Measurements from ENCODE around the gene FYB1. TPM values are rescaled to one million over a fixed set of nuclear protein-coding genes. Genes with fewer than 3 reads are reported as not detected.
A peak's percentile ranks its signal among the peaks of the same experiment; 100 is the strongest.

FYB1 gene
- total RNA-seq, 1 donor from 2014 or later: 0.31 TPM

DNA sequence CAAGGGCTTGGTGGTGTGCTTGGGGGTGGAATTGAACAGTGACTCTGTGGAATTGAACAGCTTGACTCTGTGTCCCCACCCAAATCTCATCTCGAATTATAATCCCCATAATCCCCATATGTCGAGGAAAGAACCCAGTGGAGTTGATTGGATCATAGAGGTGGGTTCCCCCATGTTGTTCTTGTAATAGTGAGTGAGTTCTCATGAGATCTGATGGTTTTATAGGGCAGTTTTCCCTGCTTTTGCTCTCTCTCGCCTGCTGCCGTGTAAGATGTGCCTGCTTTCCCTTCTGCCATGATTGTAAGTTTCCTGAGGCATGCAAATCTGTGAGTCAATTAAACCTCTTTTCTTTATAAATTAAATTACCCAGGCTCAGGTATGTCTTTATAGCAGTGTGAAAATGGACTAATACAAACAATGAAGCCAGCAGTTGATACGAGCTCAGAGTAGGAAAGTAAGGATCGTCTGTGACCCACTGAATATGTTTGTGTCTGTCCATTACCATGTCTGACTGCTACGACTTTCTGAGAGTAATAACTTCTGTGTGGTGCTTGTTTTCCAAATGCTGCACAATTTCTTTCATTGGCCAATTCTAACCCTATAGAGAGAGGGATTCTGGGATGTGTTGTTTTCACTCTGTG lies 127.3 kb downstream of the FYB1 start:
- TF ChIP-seq, protein P1, sequence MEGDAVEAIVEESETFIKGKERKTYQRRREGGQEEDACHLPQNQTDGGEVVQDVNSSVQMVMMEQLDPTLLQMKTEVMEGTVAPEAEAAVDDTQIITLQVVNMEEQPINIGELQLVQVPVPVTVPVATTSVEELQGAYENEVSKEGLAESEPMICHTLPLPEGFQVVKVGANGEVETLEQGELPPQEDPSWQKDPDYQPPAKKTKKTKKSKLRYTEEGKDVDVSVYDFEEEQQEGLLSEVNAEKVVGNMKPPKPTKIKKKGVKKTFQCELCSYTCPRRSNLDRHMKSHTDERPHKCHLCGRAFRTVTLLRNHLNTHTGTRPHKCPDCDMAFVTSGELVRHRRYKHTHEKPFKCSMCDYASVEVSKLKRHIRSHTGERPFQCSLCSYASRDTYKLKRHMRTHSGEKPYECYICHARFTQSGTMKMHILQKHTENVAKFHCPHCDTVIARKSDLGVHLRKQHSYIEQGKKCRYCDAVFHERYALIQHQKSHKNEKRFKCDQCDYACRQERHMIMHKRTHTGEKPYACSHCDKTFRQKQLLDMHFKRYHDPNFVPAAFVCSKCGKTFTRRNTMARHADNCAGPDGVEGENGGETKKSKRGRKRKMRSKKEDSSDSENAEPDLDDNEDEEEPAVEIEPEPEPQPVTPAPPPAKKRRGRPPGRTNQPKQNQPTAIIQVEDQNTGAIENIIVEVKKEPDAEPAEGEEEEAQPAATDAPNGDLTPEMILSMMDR (IDR thresholded peaks at IDR 0.05; ENCODE audit: unreplicated experiment): no peak

DNA sequence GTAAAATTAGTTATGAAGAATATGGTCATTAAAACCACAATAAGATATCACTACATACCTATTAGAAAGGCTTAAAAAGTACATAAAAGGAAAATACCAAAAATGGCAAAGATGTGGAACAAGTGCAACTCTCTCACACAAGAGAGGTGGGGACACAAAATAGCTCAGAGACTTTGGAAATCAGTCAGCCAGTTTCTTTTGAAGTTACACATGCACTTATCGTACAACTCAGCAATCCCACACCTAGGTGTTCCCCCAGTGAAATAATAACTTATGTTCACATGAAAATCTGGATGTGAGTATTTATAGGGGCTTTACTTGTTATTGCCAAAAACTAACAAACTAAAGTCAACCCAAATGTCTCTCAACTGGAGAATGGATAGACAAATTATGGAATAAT lies 135.4 kb downstream of the FYB1 start:
- H3K4me3 Mint-ChIP-seq (ENCODE audit: unreplicated experiment): no peak overlapping the region
- TF ChIP-seq, protein P1 (IDR thresholded peaks at IDR 0.05; ENCODE audit: unreplicated experiment): no peak
- no peaks in the 10 kb centered on the region for H3K36me3 Mint-ChIP-seq (ENCODE audit: low read depth, unreplicated experiment)
- peaks cover 1% of the 10 kb centered on the region for H3K27me3 Mint-ChIP-seq (ENCODE audit: unreplicated experiment)
- H3K27ac Mint-ChIP-seq (ENCODE audit: unreplicated experiment): no peak overlapping the region
- DNase-seq (ENCODE audit: low spot score): no peak
- no peaks in the 10 kb centered on the region for H3K9me3 Mint-ChIP-seq (ENCODE audit: unreplicated experiment)
- no peaks in the 10 kb centered on the region for H3K4me1 Mint-ChIP-seq (ENCODE audit: unreplicated experiment)

More for the DNA sequence above, 127.3 kb downstream of the FYB1 start:
- DNase-seq (ENCODE audit: low spot score): no peak
- Mint-ChIP-seq H3K4me3 (ENCODE audit: unreplicated experiment) (no peak overlapping the region), H3K36me3 (ENCODE audit: low read depth, unreplicated experiment) (no peaks in the 10 kb centered on the region), H3K4me1 (ENCODE audit: unreplicated experiment) (peaks cover 2% of the 10 kb centered on the region), H3K27me3 (ENCODE audit: unreplicated experiment) (no peaks in the 10 kb centered on the region), H3K9me3 (ENCODE audit: unreplicated experiment) (no peaks in the 10 kb centered on the region), H3K27ac (ENCODE audit: unreplicated experiment) (no peak overlapping the region)

DNA sequence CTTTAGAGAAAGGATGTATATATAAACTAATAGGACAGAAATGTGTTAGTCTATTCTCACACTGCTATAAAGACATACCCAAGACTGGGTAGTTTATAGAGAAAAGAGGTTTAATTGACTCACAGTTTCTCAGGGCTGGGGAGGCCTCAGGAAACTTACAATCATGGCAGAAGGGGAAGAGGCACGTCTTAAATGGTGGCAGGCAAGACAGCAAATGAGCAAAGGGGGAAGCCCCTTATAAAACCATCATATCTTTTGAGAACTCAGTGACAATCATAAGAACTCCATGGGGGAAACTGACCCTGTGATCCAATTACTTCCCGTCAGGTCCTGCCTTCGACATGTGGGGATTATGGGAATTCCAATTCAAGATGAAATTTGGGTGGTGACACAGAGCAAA lies 136.4 kb downstream of the FYB1 start:
- H3K27ac Mint-ChIP-seq (ENCODE audit: unreplicated experiment): no peak overlapping the region
- no peak overlapping the region for H3K4me3 Mint-ChIP-seq (ENCODE audit: unreplicated experiment)
- H3K27me3 Mint-ChIP-seq (ENCODE audit: unreplicated experiment): peaks cover 1% of the 10 kb centered on the region
- H3K36me3 Mint-ChIP-seq (ENCODE audit: low read depth, unreplicated experiment): no peaks in the 10 kb centered on the region
- TF ChIP-seq, protein P1 (IDR thresholded peaks at IDR 0.05; ENCODE audit: unreplicated experiment): no peak
- H3K4me1 Mint-ChIP-seq (ENCODE audit: unreplicated experiment): no peaks in the 10 kb centered on the region
- no peaks in the 10 kb centered on the region for H3K9me3 Mint-ChIP-seq (ENCODE audit: unreplicated experiment)
- DNase-seq (ENCODE audit: low spot score): no peak

DNA sequence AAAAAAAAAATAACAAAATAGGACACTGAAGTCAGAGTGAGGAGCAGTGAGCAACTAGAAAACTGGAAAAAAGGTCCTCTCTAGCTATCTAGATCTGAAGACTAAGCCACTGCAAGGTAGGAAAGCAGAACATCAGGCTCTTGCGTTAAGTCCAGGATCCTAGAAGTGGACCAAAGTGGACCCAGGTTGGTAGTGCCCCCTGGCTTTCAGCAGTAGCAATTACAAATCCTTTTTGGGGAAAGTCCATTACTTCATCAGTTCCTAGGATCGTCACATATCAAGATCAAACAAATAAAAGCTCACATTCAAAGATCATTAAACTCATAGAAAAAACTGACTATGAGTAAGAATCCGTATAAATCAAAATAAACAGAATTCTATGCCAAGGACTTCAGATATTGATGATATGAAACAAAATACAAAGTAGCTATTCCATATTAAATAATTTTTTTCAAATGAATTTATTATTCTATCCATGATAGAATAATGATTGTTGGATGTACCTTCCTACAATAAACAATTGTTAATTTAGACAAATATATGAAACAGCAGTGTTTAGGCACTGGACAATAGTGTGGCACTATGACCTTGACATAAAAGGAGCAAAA lies 138.7 kb downstream of the FYB1 start:
- H3K4me1 Mint-ChIP-seq (ENCODE audit: unreplicated experiment): no peaks in the 10 kb centered on the region

DNA sequence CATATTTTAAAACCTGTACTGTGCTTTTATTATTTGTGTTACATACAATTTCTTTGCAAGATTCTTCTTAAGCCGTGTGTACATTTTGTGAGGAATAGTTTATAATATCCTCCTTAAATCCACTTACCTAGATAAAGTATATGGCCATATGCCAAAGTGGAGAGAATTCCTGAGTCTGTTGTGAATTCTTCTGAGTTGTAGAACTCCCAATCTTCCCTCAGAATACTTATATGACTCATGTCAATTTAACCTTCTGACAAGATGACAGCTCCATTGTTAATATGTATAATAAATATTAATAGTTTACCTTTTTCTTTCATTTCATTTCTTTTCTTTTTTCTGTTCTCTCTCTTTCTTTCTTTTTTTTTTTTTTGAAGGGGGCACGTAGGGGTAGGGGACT lies 139.2 kb downstream of the FYB1 start:
- H3K4me3 Mint-ChIP-seq (ENCODE audit: unreplicated experiment): no peak overlapping the region
- H3K9me3 Mint-ChIP-seq (ENCODE audit: unreplicated experiment): no peaks in the 10 kb centered on the region
- TF ChIP-seq, protein P1 (IDR thresholded peaks at IDR 0.05; ENCODE audit: unreplicated experiment): no peak
- no peak overlapping the region for H3K27ac Mint-ChIP-seq (ENCODE audit: unreplicated experiment)
- peaks cover 4% of the 10 kb centered on the region for H3K4me1 Mint-ChIP-seq (ENCODE audit: unreplicated experiment)
- H3K27me3 Mint-ChIP-seq (ENCODE audit: unreplicated experiment): peaks cover 4% of the 10 kb centered on the region
- H3K36me3 Mint-ChIP-seq (ENCODE audit: low read depth, unreplicated experiment): peaks cover 3% of the 10 kb centered on the region
- no peak for DNase-seq (ENCODE audit: low spot score)

More for the DNA sequence above, 138.7 kb downstream of the FYB1 start:
- H3K9me3 Mint-ChIP-seq (ENCODE audit: unreplicated experiment): no peaks in the 10 kb centered on the region
- TF ChIP-seq, protein P1 (IDR thresholded peaks at IDR 0.05; ENCODE audit: unreplicated experiment): peak; percentile 94
- H3K27ac Mint-ChIP-seq (ENCODE audit: unreplicated experiment): no peak overlapping the region
- H3K4me3 Mint-ChIP-seq (ENCODE audit: unreplicated experiment): no peak overlapping the region
- peaks cover 1% of the 10 kb centered on the region for H3K27me3 Mint-ChIP-seq (ENCODE audit: unreplicated experiment)
- H3K36me3 Mint-ChIP-seq (ENCODE audit: low read depth, unreplicated experiment): no peaks in the 10 kb centered on the region
- DNase-seq (ENCODE audit: low spot score): peak; percentile 59
